CD4-positive, alpha-beta memory T cell (primary cell): ENCODE data around the gene GNAI3. TPM values are rescaled to one million over a fixed set of nuclear protein-coding genes. Genes with fewer than 3 reads are reported as not detected.
A peak's percentile ranks its signal among the peaks of the same experiment; 100 is the strongest.

Experiments used
- CTCF ChIA-PET: fragments of 350-600 bp; sonication (Branson Sonifier 250); formaldehyde crosslinking; loops from one replicate; lab custom pipeline; 2021; ENCODE audit warnings: inconsistent platforms; ENCODE audit not compliant: partially characterized antibody; lab: Charles Lee
- POLR2A ChIA-PET: fragments of 350-600 bp; sonication (Branson Sonifier 250); formaldehyde crosslinking; loops from one replicate; lab custom pipeline; 2021; ENCODE audit not compliant: partially characterized antibody; lab: Charles Lee
- DNase-seq, 5 donors: peaks; one replicate each; pipeline versions ENCODE4 v3.0.0 to v3.0.0-alpha.2; 2020 to 2022; ENCODE audit warnings: mixed read lengths in 1 of 5
- H3K27ac ChIP-seq: one replicate; pipeline ENCODE4 v1.7.0; 2013; ENCODE audit warnings: low read depth, low read length
- H3K27me3 ChIP-seq: 2 replicates; pipeline ENCODE4 v1.7.0; 2013; ENCODE audit warnings: mild to moderate bottlenecking, low read length, moderate library complexity; ENCODE audit not compliant: insufficient read depth
- H3K36me3 ChIP-seq: 2 replicates; pipeline ENCODE4 v1.7.0; 2013; ENCODE audit warnings: mild to moderate bottlenecking, low read length, moderate library complexity; ENCODE audit not compliant: insufficient read depth
- H3K4me1 ChIP-seq: 2 replicates; pipeline ENCODE4 v1.7.0; 2013; ENCODE audit warnings: mild to moderate bottlenecking, low read length, moderate library complexity; ENCODE audit not compliant: insufficient read depth
- H3K4me3 ChIP-seq, 2 donors: one replicate each; pipeline ENCODE4 v1.7.0; 2013; ENCODE audit warnings: low read length in 2 of 2, mild to moderate bottlenecking in 1 of 2
- H3K9me3 ChIP-seq, 2 donors: one replicate each; pipeline ENCODE4 v1.7.0; 2013; ENCODE audit warnings: low read length in 2 of 2, control low read depth in 1 of 2; ENCODE audit not compliant: control insufficient read depth in 1 of 2
- H3K27ac Mint-ChIP-seq, 7 donors: one replicate each; pipeline ENCODE4 v1.8.0; 2020 to 2021; ENCODE audit warnings: mixed read lengths in 7 of 7, mild to moderate bottlenecking in 6 of 7, inconsistent platforms in 3 of 7, moderate library complexity in 3 of 7
- H3K27me3 Mint-ChIP-seq, 2 donors: one replicate each; pipeline ENCODE4 v1.8.0; 2020 to 2021; ENCODE audit warnings: mixed read lengths in 2 of 2
- H3K36me3 Mint-ChIP-seq, 2 donors: one replicate each; pipeline ENCODE4 v1.8.0; 2020 to 2021; ENCODE audit warnings: mixed read lengths in 2 of 2, inconsistent platforms in 1 of 2, mild to moderate bottlenecking in 1 of 2
- H3K4me1 Mint-ChIP-seq, 4 donors: one replicate each; pipeline ENCODE4 v1.8.0; 2020 to 2021; ENCODE audit warnings: mixed read lengths in 4 of 4, mild to moderate bottlenecking in 1 of 4
- H3K4me3 Mint-ChIP-seq, 8 donors: one replicate each; pipeline ENCODE4 v1.8.0; 2020 to 2021; ENCODE audit warnings: mixed read lengths in 8 of 8, mild to moderate bottlenecking in 7 of 8, moderate library complexity in 6 of 8, inconsistent platforms in 3 of 8
- H3K9me3 Mint-ChIP-seq, 8 donors: one replicate each; pipeline ENCODE4 v1.8.0; 2020 to 2021; ENCODE audit warnings: mixed read lengths in 8 of 8, mild to moderate bottlenecking in 5 of 8, inconsistent platforms in 3 of 8, moderate library complexity in 1 of 8
- intact Hi-C: fragments of 100-400 bp; cut with micrococcal nuclease; formaldehyde crosslinking; loops from one replicate; pipeline ENCODE4 v1.15.1; 2023
- polyA plus RNA-seq, 2 donors: library from polyadenylated mRNA; unstranded; fragments of 300-500 nt; fragmentation: Illumina TruSeq; gene quantifications; one replicate each; pipeline ENCODE4 v1.2.3, GENCODE V29; 2021
- total RNA-seq, 2 experiments: library from RNA; stranded (reverse); gene quantifications; one replicate each; pipeline ENCODE4 v1.2.3, GENCODE V29; 2021

Gene GNAI3
- total and polyA plus RNA-seq, 4 experiments from 2014 or later, result 7.7 to 11.6 (median 8.9) TPM

DNA sequence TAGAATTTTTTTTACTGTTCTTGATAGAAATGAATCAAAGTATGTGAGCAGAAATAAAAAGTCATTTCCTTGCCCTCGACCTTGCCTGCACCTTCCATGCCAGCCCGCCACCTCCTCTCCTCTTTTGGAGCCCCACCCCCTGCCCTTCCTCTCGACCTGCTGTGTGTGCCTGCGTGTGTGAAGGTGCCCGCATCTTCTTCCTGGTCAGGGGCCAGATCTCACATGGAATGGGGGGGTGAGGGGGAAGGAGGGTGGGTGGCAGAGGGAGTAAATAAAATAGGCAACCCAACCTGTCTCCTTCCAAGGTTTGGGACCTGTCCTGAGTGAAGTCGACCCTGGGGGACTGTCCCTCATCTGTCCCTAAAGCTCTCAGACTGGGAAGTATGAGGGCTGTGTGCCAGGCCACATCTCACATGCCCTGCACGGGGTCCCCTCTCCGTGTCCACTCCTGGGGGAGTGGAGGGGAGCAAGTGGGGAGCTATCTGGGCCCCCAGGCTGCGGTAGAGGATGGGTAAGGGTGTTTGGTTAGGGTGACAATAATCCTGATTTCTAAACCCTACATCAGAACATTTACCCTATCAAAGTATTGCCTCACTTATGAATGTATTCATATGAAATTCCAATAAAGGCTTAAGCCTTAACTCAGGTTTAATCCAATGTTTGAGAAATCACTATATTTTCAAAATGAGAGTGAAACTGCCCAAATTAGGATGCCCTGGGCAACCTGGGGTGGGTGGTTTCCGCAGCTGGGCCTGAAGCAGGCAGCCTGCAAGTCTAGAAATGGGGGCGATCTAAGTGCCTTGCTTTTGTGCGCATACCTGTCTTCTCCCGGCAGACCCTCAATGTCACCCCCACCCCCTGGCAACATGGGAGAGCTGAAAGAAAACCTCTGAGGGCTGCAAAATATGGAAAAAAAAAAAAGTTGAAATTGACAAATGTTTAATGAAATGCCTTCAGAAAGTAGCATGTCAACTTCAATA lies 86.6 kb downstream of the GNAI3 start:
- Histone ChIP-seq H3K9me3 (no peaks in the 10 kb centered on the region), H3K4me3 (no peak overlapping the region), H3K4me1 (peaks cover 16% of the 10 kb centered on the region), H3K27ac (no peak overlapping the region), H3K36me3 (peaks cover 13% of the 10 kb centered on the region), H3K27me3 (no peaks in the 10 kb centered on the region)
- H3K27me3 Mint-ChIP-seq, result peaks cover 0 to under 1% of the 10 kb centered on the region in 2 donors
- H3K9me3 Mint-ChIP-seq, result no peaks in the 10 kb centered on the region
- ChIA-PET CTCF (interaction anchor here (0.7 to 20.3 kb wide), 5 partner anchors 11 to 350 kb away, joined by 3 to 394 read pairs (median 106); partner anchors contain the start of genes AHCYL1 and GPR61), POLR2A (interaction anchor here (0.6 to 6.0 kb wide), 6 partner anchors 14 to 349 kb away, joined by 3 to 41 read pairs (median 6); partner anchors contain the start of genes AHCYL1, AMPD2, GNAI3 and GNAT2)
- peak in 1 of 5 donors; percentile 22 for DNase-seq
- H3K27ac Mint-ChIP-seq, result peak overlapping the region in 6 of 7 donors; percentile 3 to 87 (median 50)
- H3K4me3 Mint-ChIP-seq, result peak overlapping the region in 2 of 8 donors; percentile 59 to 62
- intact Hi-C loops, result no loop called here
- H3K36me3 Mint-ChIP-seq, result peaks cover 6 to 14% of the 10 kb centered on the region in 2 donors
- peaks cover 11 to 21% (median 14%) of the 10 kb centered on the region in 4 donors for H3K4me1 Mint-ChIP-seq

DNA sequence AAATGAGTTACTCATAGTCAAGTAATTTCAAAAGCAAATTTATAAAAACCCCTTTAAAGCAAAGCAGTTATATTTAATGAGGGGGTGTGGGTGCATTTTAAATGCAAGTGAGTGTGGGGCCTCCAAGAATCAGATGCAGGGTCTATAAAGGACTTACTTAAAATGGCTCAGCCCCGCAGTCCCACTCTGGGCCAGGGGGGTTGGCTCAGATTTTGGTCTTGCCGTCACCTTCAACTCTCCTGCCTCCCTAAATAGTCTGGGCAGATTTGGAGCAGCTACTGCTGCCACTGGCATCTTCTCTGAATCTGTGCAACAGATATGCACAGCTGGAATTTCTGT lies 87.4 kb downstream of the GNAI3 start:
- H3K27ac ChIP-seq, result no peak overlapping the region
- H3K27me3 ChIP-seq, result no peaks in the 10 kb centered on the region
- intact Hi-C loops, result no loop called here
- Mint-ChIP-seq H3K27ac (no peak overlapping the region), H3K27me3 (peaks cover 0 to 2% of the 10 kb centered on the region in 2 donors), H3K9me3 (no peaks in the 10 kb centered on the region), H3K4me1 (peaks cover 13 to 26% (median 17%) of the 10 kb centered on the region in 4 donors), H3K36me3 (peaks cover 4 to 13% of the 10 kb centered on the region in 2 donors), H3K4me3 (no peak overlapping the region)
- DNase-seq, result no peak
- POLR2A ChIA-PET, result interaction anchor here (1.6 to 6.0 kb wide), 2 partner anchors 16 to 87 kb away, joined by 6 to 41 read pairs; partner anchors contain the start of genes AMPD2, GNAI3 and GNAT2
- no peaks in the 10 kb centered on the region for H3K9me3 ChIP-seq
- CTCF ChIA-PET, result interaction anchor here (0.8 to 20.3 kb wide), 6 partner anchors 13 to 348 kb away, joined by 3 to 394 read pairs (median 60); partner anchors contain the start of genes AHCYL1, GNAI3 and GPR61
- peaks cover 10% of the 10 kb centered on the region for H3K36me3 ChIP-seq
- H3K4me1 ChIP-seq, result peaks cover 21% of the 10 kb centered on the region
- H3K4me3 ChIP-seq, result no peak overlapping the region

DNA sequence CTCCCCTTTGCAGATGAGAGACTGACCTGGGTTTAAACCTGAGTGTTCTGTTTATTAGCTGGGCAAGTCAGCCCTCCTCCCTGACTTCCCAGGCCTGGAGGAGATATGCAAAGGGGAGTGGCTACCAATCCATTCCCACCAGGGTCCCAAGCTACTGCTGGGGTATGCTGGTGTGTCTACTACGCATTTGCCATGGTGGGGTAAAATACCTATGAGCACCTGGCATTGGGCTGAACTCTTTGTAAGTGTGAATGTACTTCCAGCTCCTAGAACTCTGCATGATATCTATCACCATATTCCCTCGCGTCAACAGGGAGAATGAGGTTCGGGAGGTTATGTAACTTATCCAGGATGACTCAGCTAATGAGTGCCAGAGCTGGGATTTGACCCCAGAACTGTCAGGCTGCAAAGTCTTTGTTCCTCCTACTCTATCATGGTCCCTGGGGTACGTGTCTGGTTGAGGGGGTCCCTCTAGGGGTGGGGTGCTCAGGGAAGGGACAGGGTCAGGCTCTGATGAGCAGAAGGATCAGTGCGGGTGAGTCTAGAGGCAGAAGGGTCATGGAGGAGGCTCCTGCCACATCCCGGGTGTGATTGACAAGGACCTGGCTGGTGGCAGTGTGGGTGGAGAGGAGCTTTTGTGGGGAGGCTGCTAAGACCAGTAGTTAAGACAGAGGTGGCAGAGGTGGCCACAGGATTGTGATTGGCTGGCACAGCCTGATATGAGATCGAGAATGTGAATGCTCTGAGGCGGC lies 88.0 kb downstream of the GNAI3 start:
- DNase-seq, result no peak
- no peak overlapping the region for H3K4me3 ChIP-seq
- Mint-ChIP-seq H3K27me3 (peaks cover 0 to 2% of the 10 kb centered on the region in 2 donors), H3K4me1 (peaks cover 13 to 26% (median 17%) of the 10 kb centered on the region in 4 donors), H3K4me3 (no peak overlapping the region), H3K9me3 (no peaks in the 10 kb centered on the region), H3K27ac (no peak overlapping the region), H3K36me3 (peaks cover 0 to 9% of the 10 kb centered on the region in 2 donors)
- no peaks in the 10 kb centered on the region for H3K9me3 ChIP-seq
- ChIA-PET POLR2A (interaction anchor here (1.2 to 6.0 kb wide), 3 partner anchors 17 to 90 kb away, joined by 3 to 41 read pairs (median 6); partner anchors contain the start of genes AMPD2, GNAI3 and GNAT2), CTCF (interaction anchor here (0.8 to 20.3 kb wide), 9 partner anchors 8 to 408 kb away, joined by 3 to 394 read pairs (median 13); partner anchors contain the start of genes AHCYL1, GNAI3 and GPR61)
- H3K27me3 ChIP-seq, result no peaks in the 10 kb centered on the region
- H3K27ac ChIP-seq, result no peak overlapping the region
- intact Hi-C loops, result no loop called here
- peaks cover 4% of the 10 kb centered on the region for H3K36me3 ChIP-seq
- peaks cover 21% of the 10 kb centered on the region for H3K4me1 ChIP-seq

DNA sequence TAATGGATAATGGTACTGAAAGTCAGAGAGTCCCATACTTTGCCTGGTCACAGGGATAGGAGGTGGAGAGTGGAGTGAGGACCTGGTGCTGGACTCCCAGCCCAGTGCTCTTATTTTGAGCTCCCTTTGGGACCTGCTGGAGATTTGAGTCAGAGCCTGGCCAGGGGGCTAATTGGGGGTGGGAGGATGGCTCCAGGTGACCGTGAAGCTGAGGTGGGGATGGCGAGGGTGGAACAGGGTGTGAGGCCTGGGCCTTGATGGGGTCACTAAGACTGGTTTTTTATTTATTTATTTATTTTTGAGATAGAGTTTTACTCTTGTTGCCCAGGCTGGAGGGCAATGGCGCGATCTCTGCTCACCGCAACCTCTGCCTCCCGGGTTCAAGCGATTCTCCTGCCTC lies 89.0 kb downstream of the GNAI3 start:
- Mint-ChIP-seq H3K27ac (no peak overlapping the region), H3K27me3 (peaks cover 0 to 2% of the 10 kb centered on the region in 2 donors), H3K4me1 (peaks cover 13 to 26% (median 17%) of the 10 kb centered on the region in 4 donors), H3K4me3 (peak overlapping the region in 1 of 8 donors; percentile 58), H3K36me3 (peaks cover 0 to 3% of the 10 kb centered on the region in 2 donors), H3K9me3 (no peaks in the 10 kb centered on the region)
- intact Hi-C loops, result no loop called here
- Histone ChIP-seq H3K4me3 (no peak overlapping the region), H3K36me3 (no peaks in the 10 kb centered on the region), H3K4me1 (peaks cover 21% of the 10 kb centered on the region), H3K27me3 (no peaks in the 10 kb centered on the region), H3K9me3 (no peaks in the 10 kb centered on the region), H3K27ac (no peak overlapping the region)
- DNase-seq, result no peak
- CTCF ChIA-PET, result interaction anchor here (1.0 to 20.3 kb wide), 9 partner anchors 9 to 409 kb away, joined by 3 to 394 read pairs (median 13); partner anchors contain the start of genes AHCYL1 and GPR61
- POLR2A ChIA-PET, result interaction anchor here (1.2 to 6.0 kb wide), 2 partner anchors 89 to 91 kb away, joined by 3 to 41 read pairs; partner anchors contain the start of gene GNAI3

DNA sequence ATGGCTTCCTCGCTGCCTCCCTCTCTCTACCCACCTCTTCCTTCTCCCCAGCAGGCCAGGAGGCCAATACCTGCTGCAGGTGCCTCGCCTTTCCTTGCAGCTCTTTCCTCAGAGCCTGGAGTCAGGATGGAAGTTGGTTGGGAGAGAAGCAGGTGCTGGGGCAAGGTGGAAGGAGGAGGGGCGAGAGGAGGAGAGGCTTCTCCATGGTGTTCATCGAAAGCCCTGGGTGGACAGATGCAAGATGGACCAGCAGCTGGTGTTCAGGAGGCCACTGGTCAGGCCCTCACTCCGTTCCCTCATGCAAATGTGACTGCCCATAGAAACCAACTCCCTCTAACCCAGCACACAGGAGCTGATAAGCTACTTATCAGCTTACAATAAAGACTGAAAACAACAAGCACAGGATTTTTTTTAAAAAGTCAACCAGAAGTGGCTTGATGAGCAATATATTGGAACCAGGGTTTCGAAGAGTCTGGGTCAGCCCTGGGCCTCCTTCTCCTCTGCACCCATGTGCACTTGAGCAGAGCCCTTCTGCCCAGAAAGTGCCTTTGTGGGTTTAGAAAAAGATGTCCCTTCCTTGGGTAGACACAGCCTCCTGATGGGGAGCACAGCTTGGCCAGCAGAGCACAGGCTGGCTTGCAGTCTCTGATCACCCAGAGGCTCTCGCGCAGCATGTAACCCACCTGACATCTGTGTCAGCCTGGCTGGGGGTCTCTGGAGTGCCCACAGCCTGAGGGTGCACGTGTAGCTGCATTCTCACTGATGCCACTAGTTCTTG lies 90.8 kb downstream of the GNAI3 start:
- peaks cover 28% of the 10 kb centered on the region for H3K4me1 ChIP-seq
- Mint-ChIP-seq H3K9me3 (no peaks in the 10 kb centered on the region), H3K4me1 (peaks cover 13 to 30% (median 21%) of the 10 kb centered on the region in 4 donors), H3K27ac (no peak overlapping the region), H3K36me3 (no peaks in the 10 kb centered on the region), H3K27me3 (peaks cover 0 to 2% of the 10 kb centered on the region in 2 donors), H3K4me3 (no peak overlapping the region)
- H3K9me3 ChIP-seq, result no peaks in the 10 kb centered on the region
- intact Hi-C loops, result no loop called here
- no peak overlapping the region for H3K27ac ChIP-seq
- peak in 1 of 5 donors; percentile 27 for DNase-seq
- H3K27me3 ChIP-seq, result no peaks in the 10 kb centered on the region
- ChIA-PET CTCF (interaction anchor here (0.7 to 20.3 kb wide), 45 partner anchors 10 to 412 kb away, joined by 3 to 394 read pairs (median 6); partner anchors contain the start of genes AHCYL1, AMPD2, CYB561D1 and GNAI3), POLR2A (interaction anchor here (0.8 to 6.0 kb wide), 5 partner anchors 16 to 136 kb away, joined by 5 to 41 read pairs (median 17); partner anchors contain the start of genes GNAI3 and GSTM4)
- H3K36me3 ChIP-seq, result no peaks in the 10 kb centered on the region
- no peak overlapping the region for H3K4me3 ChIP-seq

DNA sequence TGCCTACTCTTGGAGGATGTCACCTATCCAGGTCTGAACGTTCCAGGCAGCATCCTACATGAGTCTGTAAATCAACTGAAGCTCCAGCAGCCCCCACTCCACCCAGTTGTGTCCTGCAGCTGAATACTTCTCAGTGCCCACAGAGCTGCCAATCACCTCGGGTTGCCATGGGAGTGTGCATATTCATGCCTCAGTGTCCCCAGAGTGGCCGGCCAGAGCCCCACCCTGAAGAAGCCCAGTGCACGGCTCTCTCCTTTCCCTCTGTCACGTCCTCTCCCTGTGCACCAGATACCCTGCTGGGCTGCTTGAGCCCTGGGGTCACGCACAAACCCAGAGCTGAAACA lies 91.4 kb downstream of the GNAI3 start:
- no peaks in the 10 kb centered on the region for H3K9me3 ChIP-seq
- Mint-ChIP-seq H3K27me3 (peaks cover 0 to 2% of the 10 kb centered on the region in 2 donors), H3K4me3 (no peak overlapping the region), H3K27ac (peak overlapping the region in 4 of 7 donors; percentile 8 to 66 (median 59)), H3K9me3 (no peaks in the 10 kb centered on the region), H3K36me3 (no peaks in the 10 kb centered on the region), H3K4me1 (peaks cover 7 to 24% (median 15%) of the 10 kb centered on the region in 4 donors)
- DNase-seq, result peak in 1 of 5 donors; percentile 19
- H3K4me1 ChIP-seq, result peaks cover 22% of the 10 kb centered on the region
- H3K36me3 ChIP-seq, result no peaks in the 10 kb centered on the region
- ChIA-PET CTCF (interaction anchor here (0.7 to 20.3 kb wide), 62 partner anchors 9 to 412 kb away, joined by 3 to 394 read pairs (median 5); partner anchors contain the start of genes AHCYL1, AMPD2, CYB561D1 and GNAI3), POLR2A (interaction anchor here (0.6 to 6.0 kb wide), 8 partner anchors 16 to 344 kb away, joined by 3 to 41 read pairs (median 8); partner anchors contain the start of genes AHCYL1, AMPD2, GNAI3 and GNAT2)
- no peak overlapping the region for H3K27ac ChIP-seq
- no peaks in the 10 kb centered on the region for H3K27me3 ChIP-seq
- no peak overlapping the region for H3K4me3 ChIP-seq
- intact Hi-C loops, result loop anchor here (1.0 to 5.0 kb wide), 3 partner anchors 94 to 822 kb away; partner anchors contain the start of gene CSF1
